Keratinocyte (primary cell): ENCODE data around the gene GJA3.

Experiments
- EZH2 ChIP-seq: IDR thresholded peaks from one replicate; pipeline ENCODE4 v1.6.1; 2012; ENCODE audit warnings: inconsistent platforms, mild to moderate bottlenecking, low read length, moderate library complexity
- TF ChIP-seq, protein P1 (sequence below), 3 experiments: IDR thresholded peaks in 1 of 3; conservative IDR thresholded peaks in 1 of 3; optimal IDR thresholded peaks in 1 of 3; 2 replicates in 2 of 3; 3 replicates in 1 of 3; pipeline versions ENCODE3 to v1.5.1; 2011; ENCODE audit warnings: low read length in 3 of 3, mild to moderate bottlenecking in 3 of 3, moderate library complexity in 2 of 3, control low read depth in 1 of 3, inconsistent platforms in 1 of 3; ENCODE audit not compliant: insufficient read depth in 2 of 3; ENCODE audit errors: extremely low read depth in 1 of 3

DNA sequence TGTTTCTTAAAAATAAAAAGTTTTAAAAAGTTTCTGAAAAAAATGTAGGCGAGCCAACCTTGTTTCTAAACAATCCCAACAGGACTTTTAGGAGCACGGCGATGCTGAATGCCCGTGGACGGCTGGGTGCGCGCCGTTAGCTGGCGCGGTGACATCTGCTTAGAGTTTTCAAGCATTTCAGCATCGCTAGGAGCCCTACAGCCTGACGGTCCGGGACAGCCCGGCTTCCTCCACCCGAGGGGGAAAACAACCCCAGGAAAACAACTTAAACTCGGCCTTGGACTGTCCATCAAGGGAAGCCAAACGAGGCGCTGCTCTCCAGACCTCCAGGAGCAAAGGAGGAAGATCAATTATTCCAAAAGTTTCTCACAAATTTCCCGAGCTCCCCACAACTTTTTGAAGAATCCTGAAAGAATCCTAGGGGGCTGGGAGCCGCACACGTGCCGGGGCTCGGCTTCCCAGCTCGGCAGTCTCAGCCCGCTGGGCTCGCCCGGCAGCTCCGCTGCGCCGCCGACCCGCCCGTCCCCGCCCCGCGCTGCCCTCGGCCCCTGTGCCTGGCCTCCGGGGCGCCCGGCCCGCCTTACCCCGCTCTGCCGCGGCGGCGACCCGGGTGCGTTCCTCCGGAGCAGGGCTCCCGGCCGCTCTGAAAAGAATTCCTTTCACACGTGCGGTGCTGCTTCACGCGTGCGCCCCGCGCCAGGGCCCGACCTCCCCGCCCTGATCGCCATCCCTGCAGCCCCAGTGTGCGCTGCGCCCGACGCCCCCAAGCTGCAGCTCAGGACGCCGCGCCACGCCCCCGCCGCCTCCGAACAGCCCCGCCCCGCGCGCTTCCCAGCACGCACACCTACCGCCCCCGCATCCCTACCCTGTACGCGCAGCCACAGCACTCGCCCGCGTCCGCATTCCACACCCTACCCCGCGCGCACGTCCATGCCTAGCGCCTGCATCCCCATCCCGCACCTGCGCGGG lies at the start of gene GJA3:
- TF ChIP-seq, protein P1, sequence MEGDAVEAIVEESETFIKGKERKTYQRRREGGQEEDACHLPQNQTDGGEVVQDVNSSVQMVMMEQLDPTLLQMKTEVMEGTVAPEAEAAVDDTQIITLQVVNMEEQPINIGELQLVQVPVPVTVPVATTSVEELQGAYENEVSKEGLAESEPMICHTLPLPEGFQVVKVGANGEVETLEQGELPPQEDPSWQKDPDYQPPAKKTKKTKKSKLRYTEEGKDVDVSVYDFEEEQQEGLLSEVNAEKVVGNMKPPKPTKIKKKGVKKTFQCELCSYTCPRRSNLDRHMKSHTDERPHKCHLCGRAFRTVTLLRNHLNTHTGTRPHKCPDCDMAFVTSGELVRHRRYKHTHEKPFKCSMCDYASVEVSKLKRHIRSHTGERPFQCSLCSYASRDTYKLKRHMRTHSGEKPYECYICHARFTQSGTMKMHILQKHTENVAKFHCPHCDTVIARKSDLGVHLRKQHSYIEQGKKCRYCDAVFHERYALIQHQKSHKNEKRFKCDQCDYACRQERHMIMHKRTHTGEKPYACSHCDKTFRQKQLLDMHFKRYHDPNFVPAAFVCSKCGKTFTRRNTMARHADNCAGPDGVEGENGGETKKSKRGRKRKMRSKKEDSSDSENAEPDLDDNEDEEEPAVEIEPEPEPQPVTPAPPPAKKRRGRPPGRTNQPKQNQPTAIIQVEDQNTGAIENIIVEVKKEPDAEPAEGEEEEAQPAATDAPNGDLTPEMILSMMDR (optimal IDR thresholded peaks at IDR 0.05 in 1 of 3, IDR thresholded peaks at IDR 0.05 in 1 of 3, conservative IDR thresholded peaks at IDR 0.05 in 1 of 3; ENCODE audit: extremely low read depth in 1 of 3, insufficient read depth in 2 of 3, low read length in 3 of 3): no peak
- no peak for TF ChIP-seq EZH2
